ENCODE measurements around the gene CNN3. TPM values are rescaled to one million over a fixed set of nuclear protein-coding genes. Genes with fewer than 3 reads are reported as not detected.

The CNN3 gene
- total RNA-seq, 1 experiment from 2014 or later, result 183 TPM

GRCh38 chr1:94854458-94855306 is 72.2 kb downstream of the CNN3 start:
- Mint-ChIP-seq H3K4me1 (no peaks in the 10 kb centered on the region), H3K27ac (no peak overlapping the region), H3K36me3 (no peaks in the 10 kb centered on the region), H3K4me3 (no peak overlapping the region), H3K27me3 (ENCODE audit: low read depth) (no peaks in the 10 kb centered on the region), H3K9me3 (no peaks in the 10 kb centered on the region)
- POLR2A ChIA-PET, result interaction anchor here (0.5 to 1.1 kb wide), 4 partner anchors 25 to 71 kb away, joined by 3 to 4 read pairs (median 3); no protein-coding TSS in a partner anchor
- ATAC-seq, result peak; percentile 97
- DNase-seq (ENCODE audit: low spot score), result peak; percentile 87
- peak; percentile 87 for TF ChIP-seq USF2 (CRISPR knock-in tag; IDR thresholded peaks at IDR 0.05)
- TF ChIP-seq RORB (CRISPR knock-in tag; IDR thresholded peaks at IDR 0.05), result no peak
- TF ChIP-seq, protein P1, sequence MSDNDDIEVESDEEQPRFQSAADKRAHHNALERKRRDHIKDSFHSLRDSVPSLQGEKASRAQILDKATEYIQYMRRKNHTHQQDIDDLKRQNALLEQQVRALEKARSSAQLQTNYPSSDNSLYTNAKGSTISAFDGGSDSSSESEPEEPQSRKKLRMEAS (CRISPR knock-in tag; IDR thresholded peaks at IDR 0.05), result 0 out of 2 replicates have a peak, but pooled peaks have one; percentile 48
- TF ChIP-seq CTCF (IDR thresholded peaks at IDR 0.05), result peak; percentile 72
- no peak for TF ChIP-seq PRRX2 (CRISPR knock-in tag; IDR thresholded peaks at IDR 0.05)
- TF ChIP-seq, protein P2, sequence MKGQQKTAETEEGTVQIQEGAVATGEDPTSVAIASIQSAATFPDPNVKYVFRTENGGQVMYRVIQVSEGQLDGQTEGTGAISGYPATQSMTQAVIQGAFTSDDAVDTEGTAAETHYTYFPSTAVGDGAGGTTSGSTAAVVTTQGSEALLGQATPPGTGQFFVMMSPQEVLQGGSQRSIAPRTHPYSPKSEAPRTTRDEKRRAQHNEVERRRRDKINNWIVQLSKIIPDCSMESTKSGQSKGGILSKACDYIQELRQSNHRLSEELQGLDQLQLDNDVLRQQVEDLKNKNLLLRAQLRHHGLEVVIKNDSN (CRISPR knock-in tag; IDR thresholded peaks at IDR 0.05), result peak; percentile 86
- CTCF ChIA-PET, result interaction anchor here (0.5 to 5.2 kb wide), 66 partner anchors 9 to 1682 kb away, joined by 3 to 140 read pairs (median 5); partner anchors contain the start of genes ALG14, CNN3, RWDD3 and SLC44A3

GRCh38 chr1:94852788-94853187 is 74.1 kb downstream of the CNN3 start:
- Mint-ChIP-seq H3K9me3 (no peaks in the 10 kb centered on the region), H3K27ac (no peak overlapping the region), H3K4me1 (no peaks in the 10 kb centered on the region), H3K27me3 (ENCODE audit: low read depth) (no peaks in the 10 kb centered on the region), H3K36me3 (no peaks in the 10 kb centered on the region), H3K4me3 (no peak overlapping the region)
- POLR2A ChIA-PET, result no interaction called here
- TF ChIP-seq, protein P3, sequence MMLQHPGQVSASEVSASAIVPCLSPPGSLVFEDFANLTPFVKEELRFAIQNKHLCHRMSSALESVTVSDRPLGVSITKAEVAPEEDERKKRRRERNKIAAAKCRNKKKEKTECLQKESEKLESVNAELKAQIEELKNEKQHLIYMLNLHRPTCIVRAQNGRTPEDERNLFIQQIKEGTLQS (CRISPR knock-in tag; conservative IDR thresholded peaks at IDR 0.05), result no peak
- TF ChIP-seq CDX4 (CRISPR knock-in tag; IDR thresholded peaks at IDR 0.05; ENCODE audit: borderline replicate concordance), result no peak
- TF ChIP-seq ZNF263 (CRISPR knock-in tag; IDR thresholded peaks at IDR 0.05; ENCODE audit: low read depth), result no peak
- TF ChIP-seq ZBTB21 (CRISPR knock-in tag; IDR thresholded peaks at IDR 0.05; ENCODE audit: borderline replicate concordance), result no peak
- no peak for TF ChIP-seq CTCF (IDR thresholded peaks at IDR 0.05)
- TF ChIP-seq ZNF423 (CRISPR knock-in tag; IDR thresholded peaks at IDR 0.05), result no peak
- no peak for TF ChIP-seq RORB (CRISPR knock-in tag; IDR thresholded peaks at IDR 0.05)
- TF ChIP-seq NR2C2 (CRISPR knock-in tag; IDR thresholded peaks at IDR 0.05), result no peak
- no peak for TF ChIP-seq CBFB (CRISPR knock-in tag; IDR thresholded peaks at IDR 0.05; ENCODE audit: low read depth)
- TF ChIP-seq FOXP1 (CRISPR knock-in tag; IDR thresholded peaks at IDR 0.05; ENCODE audit: borderline replicate concordance), result no peak
- TF ChIP-seq PRDM15 (CRISPR knock-in tag; IDR thresholded peaks at IDR 0.05), result no peak
- no peak for TF ChIP-seq TEAD1 (CRISPR knock-in tag; IDR thresholded peaks at IDR 0.05)
- TF ChIP-seq SP1 (CRISPR knock-in tag; conservative IDR thresholded peaks at IDR 0.05), result no peak
- ATAC-seq, result no peak
- DNase-seq (ENCODE audit: low spot score), result no peak
- CTCF ChIA-PET, result interaction anchor here (2.5 to 5.2 kb wide), 2 partner anchors 191 to 382 kb away, joined by 26 to 140 read pairs; partner anchors contain the start of gene RWDD3
